Neuronal stem cell (in vitro differentiated cells): Measurements from ENCODE around the gene HNF1B. TPM values are rescaled to one million over a fixed set of nuclear protein-coding genes. Genes with fewer than 3 reads are reported as not detected.
A peak's percentile ranks its signal among the peaks of the same experiment; 100 is the strongest.

Source experiments
- DNase-seq: peaks from one replicate; pipeline ENCODE4 v3.0.0-alpha.2; 2013; ENCODE audit warnings: low spot score
- H2AFZ ChIP-seq: one replicate; pipeline ENCODE4 v1.6.1; 2013; ENCODE audit warnings: mild to moderate bottlenecking, low read length, inconsistent platforms
- H2AK5ac ChIP-seq: 2 replicates; pipeline ENCODE4 v1.6.1; 2013; ENCODE audit warnings: low read depth, mild to moderate bottlenecking, inconsistent platforms, low read length, moderate library complexity, mixed read lengths
- H2BK120ac ChIP-seq: 2 replicates; pipeline ENCODE4 v1.6.1; 2013; ENCODE audit warnings: low read depth, mild to moderate bottlenecking, inconsistent platforms, low read length, moderate library complexity, mixed read lengths
- H2BK12ac ChIP-seq: one replicate; pipeline ENCODE4 v1.6.1; 2013; ENCODE audit warnings: low read length, inconsistent platforms
- H2BK15ac ChIP-seq: 2 replicates; pipeline ENCODE4 v1.6.1; 2013; ENCODE audit warnings: mild to moderate bottlenecking, low read length, inconsistent platforms, mixed read lengths
- H2BK5ac ChIP-seq: one replicate; pipeline ENCODE4 v1.6.1; 2013; ENCODE audit warnings: inconsistent platforms, mild to moderate bottlenecking, low read length, moderate library complexity
- H3K14ac ChIP-seq: one replicate; pipeline ENCODE4 v1.6.1; 2013; ENCODE audit warnings: low read length, inconsistent platforms
- H3K18ac ChIP-seq: 2 replicates; pipeline ENCODE4 v1.6.1; 2013; ENCODE audit warnings: low read length, inconsistent platforms
- H3K23ac ChIP-seq: 2 replicates; pipeline ENCODE4 v1.6.1; 2013; ENCODE audit warnings: low read depth, mild to moderate bottlenecking, mixed read lengths, low read length, inconsistent platforms; ENCODE audit not compliant: poor library complexity
- H3K27ac ChIP-seq: replicated peaks from 3 replicates; pipeline ENCODE4 v1.5.1; 2013; ENCODE audit warnings: low read length, inconsistent platforms
- H3K27me3 ChIP-seq, 3 experiments: 2 replicates each; pipeline ENCODE4 v1.6.1; 2013; ENCODE audit warnings: low read length in 3 of 3, mild to moderate bottlenecking in 2 of 3, inconsistent platforms in 1 of 3, low read depth in 1 of 3, mixed read lengths in 1 of 3, moderate library complexity in 1 of 3; ENCODE audit not compliant: control insufficient read depth in 3 of 3, insufficient read depth in 3 of 3
- H3K36me3 ChIP-seq, 2 donors: replicated peaks in 1 of 2; 2 replicates each; pipeline ENCODE4 v1.6.1; 2013; ENCODE audit warnings: low read length in 2 of 2; ENCODE audit not compliant: control insufficient read depth in 2 of 2, insufficient read depth in 2 of 2
- H3K4ac ChIP-seq: 2 replicates; pipeline ENCODE4 v1.6.1; 2013; ENCODE audit warnings: inconsistent platforms, mild to moderate bottlenecking, low read length, moderate library complexity
- H3K4me1 ChIP-seq, 2 donors: 1 replicate in 1 of 2; 2 replicates in 1 of 2; pipeline ENCODE4 v1.6.1; 2013; ENCODE audit warnings: low read length in 2 of 2, low read depth in 1 of 2; ENCODE audit not compliant: control insufficient read depth in 2 of 2, insufficient read depth in 1 of 2
- H3K4me2 ChIP-seq: one replicate; pipeline ENCODE4 v1.6.1; 2013; ENCODE audit warnings: mild to moderate bottlenecking, low read length, inconsistent platforms; ENCODE audit not compliant: insufficient read depth, poor library complexity, severe bottlenecking
- H3K4me3 ChIP-seq, 2 donors: 2 replicates each; pipeline ENCODE4 v1.5.1; 2013; ENCODE audit warnings: low read length in 2 of 2, mild to moderate bottlenecking in 2 of 2, inconsistent platforms in 1 of 2, moderate library complexity in 1 of 2
- H3K79me1 ChIP-seq: one replicate; pipeline ENCODE4 v1.6.1; 2013; ENCODE audit warnings: low read depth, mild to moderate bottlenecking, inconsistent platforms, low read length, moderate library complexity
- H3K9ac ChIP-seq: one replicate; pipeline ENCODE4 v1.6.1; 2013; ENCODE audit warnings: mild to moderate bottlenecking, low read depth, low read length, inconsistent platforms; ENCODE audit not compliant: poor library complexity
- H3K9me3 ChIP-seq, 2 donors: replicated peaks in 1 of 2; 2 replicates each; pipeline versions ENCODE3 to v1.6.1; 2013; ENCODE audit warnings: low read length in 2 of 2, mild to moderate bottlenecking in 2 of 2, inconsistent platforms in 1 of 2, low read depth in 1 of 2, mixed read lengths in 1 of 2, moderate library complexity in 1 of 2; ENCODE audit not compliant: control insufficient read depth in 2 of 2, insufficient read depth in 1 of 2
- H4K8ac ChIP-seq: one replicate; pipeline ENCODE4 v1.6.1; 2013; ENCODE audit warnings: low read depth, mild to moderate bottlenecking, inconsistent platforms, low read length, moderate library complexity
- H4K91ac ChIP-seq: one replicate; pipeline ENCODE4 v1.6.1; 2013; ENCODE audit warnings: low read length, low read depth, mild to moderate bottlenecking, inconsistent platforms; ENCODE audit not compliant: poor library complexity
- WGBS, 2 donors: extraction: QIAGEN DNeasy Blood & Tissue Kit; methylation state at CpG; one replicate each; pipeline ENCODE4 v1.1.7; 2013; ENCODE audit warnings: missing lambda C conversion rate in 2 of 2, mixed read lengths in 1 of 2; ENCODE audit not compliant: insufficient read length in 2 of 2, insufficient replicate concordance in 1 of 2; ENCODE audit errors: extremely low coverage in 2 of 2; 5-methylcytosine and 5-hydroxymethylcytosine counted together
- polyA plus RNA-seq, 2 experiments: library from polyadenylated mRNA; stranded (reverse); fragments of 200-250 nt; gene quantifications; one replicate each; pipeline ENCODE4 v1.2.3, GENCODE V29; 2013

The HNF1B gene, protein sequence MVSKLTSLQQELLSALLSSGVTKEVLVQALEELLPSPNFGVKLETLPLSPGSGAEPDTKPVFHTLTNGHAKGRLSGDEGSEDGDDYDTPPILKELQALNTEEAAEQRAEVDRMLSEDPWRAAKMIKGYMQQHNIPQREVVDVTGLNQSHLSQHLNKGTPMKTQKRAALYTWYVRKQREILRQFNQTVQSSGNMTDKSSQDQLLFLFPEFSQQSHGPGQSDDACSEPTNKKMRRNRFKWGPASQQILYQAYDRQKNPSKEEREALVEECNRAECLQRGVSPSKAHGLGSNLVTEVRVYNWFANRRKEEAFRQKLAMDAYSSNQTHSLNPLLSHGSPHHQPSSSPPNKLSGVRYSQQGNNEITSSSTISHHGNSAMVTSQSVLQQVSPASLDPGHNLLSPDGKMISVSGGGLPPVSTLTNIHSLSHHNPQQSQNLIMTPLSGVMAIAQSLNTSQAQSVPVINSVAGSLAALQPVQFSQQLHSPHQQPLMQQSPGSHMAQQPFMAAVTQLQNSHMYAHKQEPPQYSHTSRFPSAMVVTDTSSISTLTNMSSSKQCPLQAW
- polyA plus RNA-seq (2013, experiment 1 of 2): 0.10 TPM
- 0.10 TPM for polyA plus RNA-seq (2013, experiment 2 of 2)

DNA sequence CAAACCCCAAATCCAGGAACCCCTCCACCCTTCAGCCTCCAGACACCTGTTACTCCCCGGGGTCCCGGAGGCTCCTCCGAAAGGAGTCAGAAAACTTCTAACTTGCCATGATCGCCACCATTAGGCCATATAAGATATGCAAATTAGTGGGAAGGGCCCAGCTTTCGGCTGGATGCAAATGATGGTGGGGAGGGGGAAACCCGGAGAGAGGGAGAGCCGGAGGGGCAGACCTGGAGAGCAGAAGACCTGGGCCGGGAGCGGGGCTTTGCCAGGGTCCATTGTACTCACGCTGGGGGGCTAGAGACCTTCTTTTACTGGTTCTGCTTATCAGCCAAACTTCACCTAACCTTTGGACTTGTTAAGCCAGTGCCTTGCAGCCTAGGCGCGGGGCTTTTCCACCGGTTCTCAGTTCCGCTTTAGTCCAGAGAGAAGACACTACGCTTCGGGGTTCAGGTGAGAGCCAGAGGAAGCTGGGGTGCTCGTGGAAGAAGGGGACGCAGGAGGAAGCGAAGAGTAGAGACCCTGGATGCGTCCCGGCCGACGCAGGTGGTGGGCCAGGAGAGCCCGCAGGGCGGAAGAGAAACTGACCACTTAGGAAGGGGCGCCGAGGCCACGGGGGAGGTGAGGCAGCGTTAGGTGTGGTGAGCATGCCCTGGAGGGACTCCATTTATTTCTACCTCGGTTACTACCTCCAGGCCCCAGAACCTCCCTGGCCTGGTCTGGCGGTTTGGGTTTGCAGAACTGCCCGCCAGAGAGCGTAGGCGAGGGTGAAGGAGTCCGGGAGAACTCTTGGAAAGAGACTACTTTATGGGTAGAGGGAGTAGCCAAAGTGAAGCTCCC lies at the start of gene HNF1B:
Gene HNF1B (minus strand): TSS at position 99 of the 840 bp plus-strand sequence. CDS start 175 bp downstream, outside the sequence.
- Histone ChIP-seq H3K27me3 (peaks cover 47 to 93% (median 79%) of the 10 kb centered on the region in 3 experiments), H3K23ac (peak within 1 kb of the TSS; percentile 94), H3K14ac (no peak within 1 kb of the TSS), H2BK12ac (no peak within 1 kb of the TSS), H2BK5ac (no peak within 1 kb of the TSS), H3K9me3 (peaks cover 0 to 5% of the 10 kb centered on the region in 2 donors), H2AFZ (peak within 1 kb of the TSS; percentile 85), H2BK120ac (no peak within 1 kb of the TSS), H3K79me1 (no peaks in the 10 kb centered on the region), H2BK15ac (no peak within 1 kb of the TSS), H2AK5ac (peak within 1 kb of the TSS; percentile 61), H4K91ac (no peak within 1 kb of the TSS), H3K4me3 (no peak within 1 kb of the TSS), H3K4me1 (peaks cover 5 to 9% of the 10 kb centered on the region in 2 donors), H3K4ac (no peak within 1 kb of the TSS), H3K18ac (peak within 1 kb of the TSS; percentile 20), H3K36me3 (no peaks in the 10 kb centered on the region), H3K27ac (no peak within 1 kb of the TSS), H3K9ac (peak within 1 kb of the TSS; percentile 3), H3K4me2 (peak within 1 kb of the TSS; percentile 61), H4K8ac (no peak within 1 kb of the TSS)
- WGBS, 2 donors: no CpG with 5 or more reads among the region's 35 CpGs
- DNase-seq: no peak

DNA sequence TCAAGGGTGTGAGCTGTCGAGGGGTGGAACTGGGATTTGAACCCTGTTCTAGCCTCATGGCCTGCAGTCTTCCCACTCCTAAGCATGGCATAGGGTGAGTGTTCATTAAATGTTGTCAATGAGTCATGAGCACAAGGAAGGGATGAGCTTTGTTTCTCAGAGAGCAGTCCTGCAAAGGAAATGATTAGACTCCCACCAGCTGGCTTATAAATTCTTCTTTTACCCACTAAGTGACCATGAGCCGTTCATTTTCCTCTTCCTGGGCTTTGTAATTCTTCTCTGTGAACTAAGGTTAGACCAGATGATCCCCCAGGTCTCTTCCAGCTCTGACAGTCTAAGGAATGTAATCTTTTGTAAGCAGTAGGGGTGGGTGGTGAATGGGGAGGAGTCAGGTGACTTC lies 47.9 kb upstream of the HNF1B start:
- Histone ChIP-seq H3K27ac (no peak overlapping the region), H3K79me1 (no peaks in the 10 kb centered on the region), H2BK120ac (no peak overlapping the region), H3K4me3 (no peak overlapping the region), H3K18ac (no peak overlapping the region), H3K4me1 (peaks cover 0 to 5% of the 10 kb centered on the region in 2 donors), H3K36me3 (no peaks in the 10 kb centered on the region), H2BK15ac (no peak overlapping the region), H4K8ac (no peak overlapping the region), H3K9ac (no peak overlapping the region), H2BK5ac (no peak overlapping the region), H3K4ac (no peak overlapping the region), H2BK12ac (no peak overlapping the region), H3K14ac (no peak overlapping the region), H3K27me3 (no peaks in the 10 kb centered on the region), H3K23ac (no peak overlapping the region), H3K9me3 (no peaks in the 10 kb centered on the region), H2AFZ (no peak overlapping the region), H4K91ac (no peak overlapping the region), H3K4me2 (no peak overlapping the region), H2AK5ac (no peak overlapping the region)
- no CpG with 5 or more reads among the region's 2 CpGs for WGBS, 2 donors
- DNase-seq: no peak

DNA sequence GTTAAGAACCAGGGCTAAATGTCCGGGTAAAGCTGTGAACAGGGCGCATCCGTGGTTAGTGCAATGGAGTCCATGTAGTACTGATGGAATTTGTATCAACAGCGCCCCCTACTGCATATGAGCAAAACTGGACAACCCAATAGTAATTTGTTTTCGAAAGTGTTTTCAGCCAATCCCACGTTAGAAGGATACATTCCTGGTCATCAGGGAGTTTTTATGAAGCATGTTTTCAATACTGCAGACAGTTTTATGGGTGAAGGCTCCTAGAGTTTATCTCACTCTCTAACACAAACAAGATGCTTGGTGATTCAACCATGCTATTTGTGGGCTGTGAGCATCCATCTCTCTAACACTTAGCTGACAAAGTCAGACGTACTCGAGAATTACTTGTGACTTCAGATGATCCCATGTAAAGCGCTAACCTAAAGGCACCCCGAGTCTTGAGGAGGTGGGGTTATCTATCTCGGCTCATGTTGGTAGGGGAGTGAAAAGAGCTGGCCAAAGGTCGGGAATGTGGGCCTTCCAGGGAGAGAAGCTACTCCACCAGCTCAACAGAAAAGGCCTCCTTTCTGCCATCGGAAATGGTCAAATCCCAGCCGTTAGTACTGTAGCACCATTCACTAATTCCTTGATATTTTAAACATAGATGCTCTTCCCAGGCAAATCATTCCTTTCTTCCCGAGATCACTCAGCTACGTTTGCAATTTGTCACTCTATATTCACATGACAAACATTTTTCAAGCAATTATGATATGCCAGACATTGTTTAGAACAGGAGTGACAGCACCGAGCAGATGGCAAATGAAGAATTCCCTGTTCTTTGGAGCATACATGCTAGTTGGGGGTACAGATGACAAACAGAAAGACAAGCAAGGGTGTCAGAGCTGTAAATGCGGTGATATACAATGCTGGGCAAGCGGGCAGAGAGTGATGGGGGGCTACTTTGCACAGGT lies 46.9 kb upstream of the HNF1B start:
- H2AFZ ChIP-seq: no peak overlapping the region
- H3K4ac ChIP-seq: no peak overlapping the region
- H3K23ac ChIP-seq: no peak overlapping the region
- H3K14ac ChIP-seq: no peak overlapping the region
- H2BK120ac ChIP-seq: no peak overlapping the region
- no peak overlapping the region for H2BK15ac ChIP-seq
- no peak overlapping the region for H3K4me3 ChIP-seq
- no peaks in the 10 kb centered on the region for H3K27me3 ChIP-seq
- no peak overlapping the region for H2AK5ac ChIP-seq
- no peak overlapping the region for H2BK5ac ChIP-seq
- no peak for DNase-seq
- H3K18ac ChIP-seq: no peak overlapping the region
- H4K91ac ChIP-seq: no peak overlapping the region
- no peak overlapping the region for H3K9ac ChIP-seq
- H4K8ac ChIP-seq: no peak overlapping the region
- no peak overlapping the region for H2BK12ac ChIP-seq
- H3K79me1 ChIP-seq: no peaks in the 10 kb centered on the region
- H3K27ac ChIP-seq: no peak overlapping the region
- no peaks in the 10 kb centered on the region for H3K9me3 ChIP-seq
- H3K36me3 ChIP-seq: no peaks in the 10 kb centered on the region
- peaks cover 0 to 5% of the 10 kb centered on the region in 2 donors for H3K4me1 ChIP-seq
- WGBS, 2 donors: no CpG with 5 or more reads among the region's 19 CpGs
- H3K4me2 ChIP-seq: no peak overlapping the region
